ENCODE data around the gene BAG1.

DNA sequence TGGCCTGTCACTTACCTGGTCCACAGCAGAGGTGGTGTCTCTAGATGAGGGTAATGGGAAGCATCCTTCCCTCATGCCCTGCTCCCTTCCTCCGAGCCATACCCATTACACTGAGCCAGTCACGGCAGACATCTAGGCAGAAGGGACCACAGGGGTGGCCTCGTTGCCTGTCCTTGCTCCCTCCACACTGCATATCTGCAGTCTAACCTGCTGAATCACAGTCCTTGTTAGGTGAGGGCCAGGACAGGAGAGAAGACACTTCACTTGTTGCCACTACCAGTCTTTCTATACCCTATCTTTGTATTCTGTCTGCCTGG, 43.0 kb downstream of the BAG1 start:
- no peak for TF ChIP-seq CTCF (IDR thresholded peaks at IDR 0.05)
- TF ChIP-seq POLR2A (IDR thresholded peaks at IDR 0.05): no peak

Measured in lower leg skin (tissue), 3 donors.